ENCODE data around the gene SKP1.

The SKP1 gene

GRCh38 chr5:134124289-134125038, 52.3 kb downstream of the SKP1 start:
- no peak overlapping the region for H3K27ac ChIP-seq
- TF ChIP-seq, protein P1, sequence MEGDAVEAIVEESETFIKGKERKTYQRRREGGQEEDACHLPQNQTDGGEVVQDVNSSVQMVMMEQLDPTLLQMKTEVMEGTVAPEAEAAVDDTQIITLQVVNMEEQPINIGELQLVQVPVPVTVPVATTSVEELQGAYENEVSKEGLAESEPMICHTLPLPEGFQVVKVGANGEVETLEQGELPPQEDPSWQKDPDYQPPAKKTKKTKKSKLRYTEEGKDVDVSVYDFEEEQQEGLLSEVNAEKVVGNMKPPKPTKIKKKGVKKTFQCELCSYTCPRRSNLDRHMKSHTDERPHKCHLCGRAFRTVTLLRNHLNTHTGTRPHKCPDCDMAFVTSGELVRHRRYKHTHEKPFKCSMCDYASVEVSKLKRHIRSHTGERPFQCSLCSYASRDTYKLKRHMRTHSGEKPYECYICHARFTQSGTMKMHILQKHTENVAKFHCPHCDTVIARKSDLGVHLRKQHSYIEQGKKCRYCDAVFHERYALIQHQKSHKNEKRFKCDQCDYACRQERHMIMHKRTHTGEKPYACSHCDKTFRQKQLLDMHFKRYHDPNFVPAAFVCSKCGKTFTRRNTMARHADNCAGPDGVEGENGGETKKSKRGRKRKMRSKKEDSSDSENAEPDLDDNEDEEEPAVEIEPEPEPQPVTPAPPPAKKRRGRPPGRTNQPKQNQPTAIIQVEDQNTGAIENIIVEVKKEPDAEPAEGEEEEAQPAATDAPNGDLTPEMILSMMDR (IDR thresholded peaks at IDR 0.05), result no peak
- TF ChIP-seq ZFX (IDR thresholded peaks at IDR 0.05; ENCODE audit: borderline replicate concordance), result no peak

DNA sequence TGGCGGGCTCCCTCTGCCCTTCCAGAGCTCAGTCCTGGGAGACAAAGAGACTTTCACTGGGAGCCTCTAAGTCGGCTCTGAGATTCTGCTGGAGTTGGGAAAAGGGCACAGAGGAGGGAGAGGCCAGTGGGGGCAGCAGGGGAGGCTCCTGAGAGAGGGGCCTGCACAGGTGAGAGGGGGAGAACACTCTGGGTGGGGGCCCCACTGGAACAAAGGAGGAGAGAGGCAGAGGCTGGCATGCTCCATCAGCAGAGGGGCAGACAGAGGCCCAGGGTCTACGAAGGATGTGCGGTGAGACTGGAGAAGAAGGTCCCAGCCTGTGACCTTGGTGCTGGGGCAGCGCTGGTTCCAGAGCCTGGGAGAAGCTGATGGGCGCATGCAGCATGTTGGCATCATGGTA, 53.4 kb downstream of the SKP1 start:
- no peak overlapping the region for H3K27ac ChIP-seq

GRCh38 chr5:134122530-134122929, 54.2 kb downstream of the SKP1 start:
- H3K27ac ChIP-seq, result no peak overlapping the region
- TF ChIP-seq, protein P1 (IDR thresholded peaks at IDR 0.05), result no peak
- TF ChIP-seq ZFX (IDR thresholded peaks at IDR 0.05; ENCODE audit: borderline replicate concordance), result no peak

More for the DNA sequence above, 53.4 kb downstream of the SKP1 start:
- TF ChIP-seq, protein P1 (IDR thresholded peaks at IDR 0.05), result no peak

- no peak for TF ChIP-seq ZFX (IDR thresholded peaks at IDR 0.05; ENCODE audit: borderline replicate concordance)
- TF ChIP-seq, protein P1 (IDR thresholded peaks at IDR 0.05), result no peak
- H3K27ac ChIP-seq, result no peak overlapping the region
Observed at GRCh38 chr5:134120386-134121138, 56.2 kb downstream of the SKP1 start.

DNA sequence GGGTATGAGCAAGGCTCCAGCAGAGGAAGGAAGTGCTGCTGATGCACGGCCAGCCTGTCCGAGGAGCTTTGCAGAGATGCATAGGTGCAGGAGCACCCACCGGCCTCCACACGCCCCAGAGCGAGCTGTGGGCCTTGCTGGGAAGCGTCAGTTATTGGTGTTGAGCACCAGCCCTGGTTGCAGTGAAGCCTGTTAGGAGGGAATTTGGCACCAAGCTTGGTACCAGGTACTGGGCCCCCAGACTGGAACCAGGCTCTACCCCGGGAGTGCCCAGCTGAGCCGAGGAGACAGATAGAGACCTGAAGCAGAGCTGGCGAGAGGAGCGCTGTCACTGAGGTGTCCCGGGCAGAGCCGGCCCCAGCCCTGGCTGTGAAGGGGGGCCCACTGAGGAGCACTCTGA, 57.0 kb downstream of the SKP1 start:
- no peak overlapping the region for H3K27ac ChIP-seq
- TF ChIP-seq, protein P1 (IDR thresholded peaks at IDR 0.05), result no peak
- no peak for TF ChIP-seq ZFX (IDR thresholded peaks at IDR 0.05; ENCODE audit: borderline replicate concordance)

DNA sequence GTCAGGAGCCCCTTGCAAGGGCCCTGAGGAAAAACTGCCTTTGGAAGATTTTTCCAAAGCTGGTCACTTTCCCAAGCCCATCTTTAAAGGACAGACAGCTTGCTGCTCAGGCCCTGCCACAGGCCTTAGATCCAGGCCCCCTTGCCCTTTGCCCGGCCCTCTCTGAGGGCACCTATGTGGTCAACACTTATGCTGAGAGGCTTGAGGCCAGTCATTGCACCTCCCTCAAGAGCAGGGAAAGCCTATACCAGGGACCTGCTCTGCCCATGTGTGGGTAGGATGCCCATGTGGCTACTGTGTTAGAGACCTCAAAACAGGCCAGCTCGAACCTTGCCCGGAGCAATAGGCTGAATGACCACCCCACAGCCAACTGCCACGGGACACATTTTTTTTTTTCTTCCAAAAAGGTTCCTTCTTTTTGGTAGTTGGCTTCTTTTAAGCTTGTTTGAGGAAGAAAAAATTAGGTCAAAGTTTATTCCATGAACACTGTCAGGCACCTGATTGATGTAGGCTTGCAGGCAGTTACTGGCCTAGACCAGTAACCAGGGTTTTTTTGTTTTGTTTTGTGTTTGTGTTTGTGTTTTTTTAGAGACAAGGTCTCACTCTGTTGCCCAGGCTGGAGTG, 58.4 kb downstream of the SKP1 start:
- TF ChIP-seq, protein P1 (IDR thresholded peaks at IDR 0.05), result no peak
- no peak for TF ChIP-seq ZFX (IDR thresholded peaks at IDR 0.05; ENCODE audit: borderline replicate concordance)
- no peak overlapping the region for H3K27ac ChIP-seq
